T-helper 1 cell treated with Interleukin-12 subunit alpha and Interleukin-12 subunit beta and Interleukin-4 antibody, amounts not matched to agents 30 ng/mL and 1 ng/mL, for 36 hours (primary cell): ENCODE measurements around the gene SEC23A. TPM values are rescaled to one million over a fixed set of nuclear protein-coding genes. Genes with fewer than 3 reads are reported as not detected.

Source experiments
- intact Hi-C: fragments of 100-400 bp; cut with micrococcal nuclease; formaldehyde crosslinking; loops from one replicate; pipeline ENCODE4 v1.15.1; 2024
- total RNA-seq: library from RNA; stranded (reverse); gene quantifications from 2 replicates; pipeline ENCODE4 v1.2.3, GENCODE V29; 2022

Gene SEC23A
- total RNA-seq, 1 donor from 2014 or later: 60.7 TPM

DNA sequence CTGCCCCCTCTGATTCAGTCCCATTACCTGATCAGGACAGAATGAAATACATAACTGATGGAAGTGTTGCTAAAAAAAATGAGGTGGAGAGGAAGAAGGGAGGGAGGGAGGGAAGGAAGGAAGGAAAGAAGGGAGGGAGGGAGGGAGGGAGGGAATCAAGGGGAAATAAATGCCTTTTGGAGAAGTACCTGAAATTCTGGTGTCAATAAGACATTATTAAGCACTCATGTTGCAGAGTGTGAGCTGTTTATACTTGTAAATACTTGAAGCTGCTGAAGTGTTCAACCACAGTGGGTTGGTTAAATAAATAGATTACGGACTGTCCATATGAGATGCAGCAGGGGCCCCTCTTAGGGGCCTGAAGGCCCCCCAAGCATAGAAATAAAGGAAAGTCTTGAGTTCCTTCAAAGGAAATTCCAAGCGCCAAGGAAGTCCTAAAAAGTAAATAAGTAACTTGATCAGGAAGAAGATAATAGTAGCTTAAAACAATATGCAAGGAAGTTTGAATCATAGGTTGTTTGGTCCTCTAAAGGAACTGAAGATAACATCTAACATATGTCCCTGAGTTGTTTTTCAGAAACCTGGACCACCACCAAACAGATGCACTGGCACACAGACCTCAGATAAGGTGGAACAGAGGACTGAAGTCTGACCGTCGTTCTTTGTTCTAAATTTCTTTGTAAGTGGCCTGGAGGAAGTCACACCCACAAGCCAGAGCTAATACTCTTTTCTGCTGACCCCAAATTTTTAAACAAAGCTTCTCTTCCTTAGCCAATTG lies 110.8 kb downstream of the SEC23A start:
- intact Hi-C loops: no loop called here

DNA sequence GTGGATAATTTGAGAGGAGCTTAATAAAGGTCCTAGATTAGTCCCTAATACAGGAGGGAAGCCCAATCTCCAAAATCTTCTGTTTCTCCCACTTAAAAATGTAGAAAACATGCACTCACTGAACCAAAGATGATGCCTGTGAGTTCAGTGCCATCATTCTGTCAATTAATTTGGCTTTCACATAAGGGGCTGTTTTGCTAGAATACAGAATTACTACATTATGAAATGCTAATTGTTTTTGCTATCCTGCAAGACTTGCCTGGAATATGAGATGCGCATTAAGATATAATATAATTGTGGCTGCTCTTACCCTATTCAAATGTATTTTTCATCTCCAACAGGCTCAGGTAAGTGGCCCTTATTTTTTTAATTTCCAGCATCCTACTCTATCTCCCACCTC lies 111.7 kb downstream of the SEC23A start:
- intact Hi-C loops: no loop called here

DNA sequence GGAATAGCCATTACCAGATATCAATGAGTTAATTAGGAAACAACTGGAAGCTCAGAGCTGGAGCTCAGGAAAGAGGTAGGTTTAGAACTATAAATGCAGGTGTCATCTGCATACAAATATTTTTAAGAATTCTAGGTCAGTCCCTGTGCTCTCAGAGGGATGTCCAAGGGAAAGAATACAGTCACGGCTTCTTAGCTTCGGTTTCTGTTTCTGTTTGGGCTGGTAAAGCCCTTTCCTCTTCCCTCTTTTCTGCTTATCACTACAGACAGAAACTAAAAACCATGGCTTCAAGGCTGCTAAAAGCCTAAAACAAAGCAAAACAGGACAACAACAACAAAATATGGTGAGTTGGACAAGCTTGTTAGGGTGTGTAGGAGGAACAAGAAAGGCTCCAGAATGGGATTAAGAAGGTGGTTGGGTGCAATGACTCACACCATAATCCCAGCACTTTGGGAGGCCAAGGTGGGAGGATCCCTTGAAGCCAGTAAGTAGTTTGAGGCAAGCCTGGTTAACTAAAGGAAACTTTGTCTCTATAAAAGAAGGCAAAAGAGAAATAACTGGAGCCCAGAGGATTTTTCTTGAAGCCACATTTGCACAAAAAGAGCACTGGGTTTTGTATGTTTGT lies 113.0 kb downstream of the SEC23A start:
- intact Hi-C loops: no loop called here

DNA sequence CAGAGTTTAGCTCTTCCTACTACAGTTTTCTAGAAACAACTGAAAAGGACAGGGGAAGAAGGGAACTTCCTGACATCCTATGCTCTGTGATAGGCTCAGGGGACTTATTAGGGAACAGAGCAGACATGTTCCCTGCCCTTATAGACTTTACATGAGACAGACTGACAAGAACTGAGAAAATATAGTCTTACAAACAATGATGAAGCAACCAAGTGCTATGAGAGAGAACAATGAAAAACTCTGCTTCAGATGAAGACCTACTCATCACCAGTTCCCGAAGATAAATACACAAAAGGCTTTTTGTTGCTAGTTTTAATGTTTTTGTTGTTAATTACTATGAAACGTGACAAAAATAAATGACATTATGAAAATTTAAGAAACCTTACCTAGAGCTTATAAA lies 115.3 kb downstream of the SEC23A start:
- intact Hi-C loops: no loop called here

DNA sequence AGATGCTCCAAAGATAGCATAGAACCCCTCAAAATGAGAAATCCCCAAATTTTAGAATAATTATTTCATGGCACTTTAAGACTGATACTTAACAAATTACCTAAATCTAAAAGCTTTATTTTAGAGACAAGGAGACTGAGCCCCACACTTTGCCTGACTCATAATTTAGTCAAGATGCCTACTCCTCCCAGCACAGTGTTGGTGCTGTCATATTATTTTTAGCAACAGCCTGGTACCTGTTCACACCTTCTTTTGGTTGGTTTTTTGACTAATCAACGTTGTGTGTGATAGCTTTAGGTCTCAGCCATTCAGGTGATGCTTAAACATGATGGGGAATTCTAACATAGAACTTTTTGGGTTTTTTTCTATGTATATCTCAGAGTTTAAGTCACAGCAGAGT lies 120.2 kb downstream of the SEC23A start:
- intact Hi-C loops: no loop called here

- intact Hi-C loops: no loop called here
Measured at GRCh38 chr14:38982278-38982677, 120.8 kb downstream of the SEC23A start.

Other genes with a start within 250 kb of the SEC23A start
- gene GEMIN2, start 11.1 kb upstream of the SEC23A start, total RNA-seq: 17.9 and 18.6 TPM in 2 replicates
- gene TRAPPC6B, start 67.1 kb upstream of the SEC23A start, total RNA-seq: 27.2 and 28.0 TPM in 2 replicates
- 80.3 and 83.3 TPM in 2 replicates for gene PNN, start 72.0 kb upstream of the SEC23A start, total RNA-seq
- 31.2 and 33.4 TPM in 2 replicates for gene MIA2, start 130.7 kb upstream of the SEC23A start, total RNA-seq